ENCODE measurements around the gene DENND1C. TPM values are rescaled to one million over a fixed set of nuclear protein-coding genes. Genes with fewer than 3 reads are reported as not detected.
"Not testable (repeated sequence)": the region's sequence is repeated elsewhere in the genome, so short reads cannot be mapped to it uniquely, and the experiment has no call there.

The DENND1C gene
- total RNA-seq, 1 donor from 2014 or later = not detected

DNA sequence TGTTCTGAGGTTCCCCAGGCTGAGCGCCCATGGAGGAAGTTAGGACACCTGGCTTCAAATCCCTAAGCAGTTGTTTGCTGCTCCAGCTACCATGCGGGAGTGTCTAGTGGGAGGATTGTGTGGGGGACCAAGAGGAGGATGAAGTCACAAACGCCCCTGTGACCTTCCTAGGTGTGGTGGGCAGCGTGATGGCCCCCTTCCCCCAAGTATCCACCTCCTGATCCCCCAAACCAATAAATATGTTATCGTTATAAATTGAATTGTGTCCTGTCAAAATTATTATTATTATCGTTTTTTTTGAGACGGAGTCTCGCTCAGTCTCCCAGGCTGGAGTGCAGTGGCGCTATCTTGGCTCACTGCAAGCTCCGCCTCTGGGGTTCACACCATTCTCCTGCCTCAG, 47.9 kb downstream of the DENND1C start, which contains the start of gene SLC25A41:
TSS of gene SLC25A41 (minus strand) at position 101 of the 400 bp plus-strand sequence. CDS start at position 31, 70 bp downstream.
- H3K27ac Mint-ChIP-seq (ENCODE audit: unreplicated experiment) = no peak within 1 kb of the TSS

DNA sequence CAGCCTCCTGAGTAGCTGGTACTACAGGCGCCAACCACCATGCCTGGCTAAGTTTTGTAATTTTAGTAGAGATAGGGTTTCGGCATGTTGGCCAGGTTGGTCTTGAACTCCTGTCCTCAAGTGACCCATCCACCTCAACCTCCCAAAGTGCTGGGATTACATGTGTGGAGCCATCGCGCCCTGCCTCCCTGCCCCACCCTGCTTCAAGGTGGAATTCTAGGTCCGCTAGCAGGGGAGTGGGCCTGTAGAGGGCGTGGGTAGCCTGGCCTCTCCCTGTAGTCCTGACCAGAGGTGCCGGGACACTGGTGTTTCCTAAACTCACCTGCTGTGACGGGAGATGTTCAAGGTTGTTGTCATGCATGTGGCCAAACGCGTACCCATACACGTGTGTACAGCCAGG, 48.4 kb downstream of the DENND1C start:
- DNase-seq (ENCODE audit: low read depth, low spot score) = no peak
- TF ChIP-seq, protein P1, sequence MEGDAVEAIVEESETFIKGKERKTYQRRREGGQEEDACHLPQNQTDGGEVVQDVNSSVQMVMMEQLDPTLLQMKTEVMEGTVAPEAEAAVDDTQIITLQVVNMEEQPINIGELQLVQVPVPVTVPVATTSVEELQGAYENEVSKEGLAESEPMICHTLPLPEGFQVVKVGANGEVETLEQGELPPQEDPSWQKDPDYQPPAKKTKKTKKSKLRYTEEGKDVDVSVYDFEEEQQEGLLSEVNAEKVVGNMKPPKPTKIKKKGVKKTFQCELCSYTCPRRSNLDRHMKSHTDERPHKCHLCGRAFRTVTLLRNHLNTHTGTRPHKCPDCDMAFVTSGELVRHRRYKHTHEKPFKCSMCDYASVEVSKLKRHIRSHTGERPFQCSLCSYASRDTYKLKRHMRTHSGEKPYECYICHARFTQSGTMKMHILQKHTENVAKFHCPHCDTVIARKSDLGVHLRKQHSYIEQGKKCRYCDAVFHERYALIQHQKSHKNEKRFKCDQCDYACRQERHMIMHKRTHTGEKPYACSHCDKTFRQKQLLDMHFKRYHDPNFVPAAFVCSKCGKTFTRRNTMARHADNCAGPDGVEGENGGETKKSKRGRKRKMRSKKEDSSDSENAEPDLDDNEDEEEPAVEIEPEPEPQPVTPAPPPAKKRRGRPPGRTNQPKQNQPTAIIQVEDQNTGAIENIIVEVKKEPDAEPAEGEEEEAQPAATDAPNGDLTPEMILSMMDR (conservative IDR thresholded peaks at IDR 0.05) = no peak
- Mint-ChIP-seq H3K27ac (ENCODE audit: unreplicated experiment) (no peak overlapping the region), H3K4me3 (no peak overlapping the region), H3K36me3 (ENCODE audit: low read depth) (no peaks in the 10 kb centered on the region), H3K9me3 (no peaks in the 10 kb centered on the region), H3K4me1 (no peaks in the 10 kb centered on the region), H3K27me3 (ENCODE audit: low read depth) (peaks cover 19% of the 10 kb centered on the region)

More for the DNA sequence above, 47.9 kb downstream of the DENND1C start, which contains the start of gene SLC25A41:
- TF ChIP-seq, protein P1 (conservative IDR thresholded peaks at IDR 0.05) = no peak
- H3K27me3 Mint-ChIP-seq (ENCODE audit: low read depth) = peaks cover 19% of the 10 kb centered on the region
- no peaks in the 10 kb centered on the region for H3K4me1 Mint-ChIP-seq
- H3K4me3 Mint-ChIP-seq = no peak within 1 kb of the TSS
- H3K9me3 Mint-ChIP-seq = no peaks in the 10 kb centered on the region
- no peak for DNase-seq (ENCODE audit: low read depth, low spot score)
- no peaks in the 10 kb centered on the region for H3K36me3 Mint-ChIP-seq (ENCODE audit: low read depth)

DNA sequence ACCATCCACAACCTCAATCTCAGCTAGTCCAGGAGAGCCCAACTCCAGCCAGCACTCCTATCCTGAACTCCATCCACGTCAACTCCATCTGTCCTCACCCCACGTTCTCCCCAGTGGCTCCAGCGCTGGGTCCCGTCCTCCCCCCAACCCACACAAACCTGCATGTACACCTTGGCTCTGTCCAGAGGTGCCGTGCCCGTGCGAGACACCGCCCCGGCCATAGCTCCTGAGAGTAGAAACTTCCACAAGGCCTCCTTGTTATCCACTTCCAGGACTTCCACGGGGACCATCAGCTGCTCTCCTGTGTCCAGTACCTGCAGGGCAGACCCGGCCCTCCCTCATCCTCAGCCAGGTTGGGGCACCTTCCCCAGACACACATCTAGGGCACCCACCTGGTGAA, 49.7 kb downstream of the DENND1C start:
- DNase-seq (ENCODE audit: low read depth, low spot score) = no peak
- Mint-ChIP-seq H3K27ac (ENCODE audit: unreplicated experiment) (peak overlapping the region; percentile 31), H3K9me3 (no peaks in the 10 kb centered on the region), H3K27me3 (ENCODE audit: low read depth) (peaks cover 19% of the 10 kb centered on the region), H3K36me3 (ENCODE audit: low read depth) (no peaks in the 10 kb centered on the region), H3K4me3 (no peak overlapping the region), H3K4me1 (no peaks in the 10 kb centered on the region)
- TF ChIP-seq, protein P1 (conservative IDR thresholded peaks at IDR 0.05) = no peak

DNA sequence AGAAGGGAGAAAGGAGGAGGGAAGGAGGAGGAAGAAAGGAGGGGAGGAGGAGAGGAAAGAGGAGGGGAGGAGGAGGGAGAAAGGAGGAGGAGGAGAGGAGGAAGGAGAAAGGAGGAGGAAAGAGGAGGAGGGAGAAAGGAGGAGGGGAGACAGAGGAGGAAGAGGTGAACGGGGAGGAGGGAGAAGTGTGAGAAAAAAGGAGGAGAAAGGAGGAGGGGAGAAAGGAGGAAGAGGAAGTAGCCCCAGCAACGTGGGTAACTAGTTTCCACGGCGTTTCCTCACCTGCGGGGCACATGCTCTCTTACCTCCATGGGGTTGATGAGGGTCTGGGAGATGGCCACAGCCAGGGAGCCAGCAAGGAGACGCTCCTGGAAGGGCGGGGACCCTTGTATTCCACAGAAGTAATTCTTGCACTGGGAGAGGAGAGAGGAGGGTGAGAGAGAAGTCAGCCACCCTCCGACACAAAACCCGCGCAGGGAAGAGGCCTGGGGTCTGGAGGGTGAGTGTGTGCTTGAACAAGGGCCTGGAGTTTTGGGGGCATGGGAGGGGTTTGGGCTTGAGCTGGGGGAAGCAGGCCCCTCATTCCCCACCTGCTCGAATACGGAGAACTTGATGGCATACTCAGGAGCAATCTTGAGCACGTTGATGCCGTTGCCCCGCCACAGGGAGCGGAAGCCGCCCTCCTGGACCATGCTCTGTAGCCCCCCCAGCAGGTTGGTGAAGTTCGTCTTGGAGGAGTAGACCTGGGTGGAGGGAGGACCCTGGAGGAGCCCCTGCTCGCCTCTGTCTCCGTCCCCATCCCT, 52.0 kb downstream of the DENND1C start:
- Mint-ChIP-seq H3K9me3 (peaks cover 2% of the 10 kb centered on the region), H3K4me1 (peaks cover 7% of the 10 kb centered on the region), H3K4me3 (no peak overlapping the region), H3K27ac (ENCODE audit: unreplicated experiment) (no peak overlapping the region), H3K36me3 (ENCODE audit: low read depth) (no peaks in the 10 kb centered on the region), H3K27me3 (ENCODE audit: low read depth) (peaks cover 24% of the 10 kb centered on the region)
- DNase-seq (ENCODE audit: low read depth, low spot score) = no peak
- TF ChIP-seq, protein P1 (conservative IDR thresholded peaks at IDR 0.05) = no peak

DNA sequence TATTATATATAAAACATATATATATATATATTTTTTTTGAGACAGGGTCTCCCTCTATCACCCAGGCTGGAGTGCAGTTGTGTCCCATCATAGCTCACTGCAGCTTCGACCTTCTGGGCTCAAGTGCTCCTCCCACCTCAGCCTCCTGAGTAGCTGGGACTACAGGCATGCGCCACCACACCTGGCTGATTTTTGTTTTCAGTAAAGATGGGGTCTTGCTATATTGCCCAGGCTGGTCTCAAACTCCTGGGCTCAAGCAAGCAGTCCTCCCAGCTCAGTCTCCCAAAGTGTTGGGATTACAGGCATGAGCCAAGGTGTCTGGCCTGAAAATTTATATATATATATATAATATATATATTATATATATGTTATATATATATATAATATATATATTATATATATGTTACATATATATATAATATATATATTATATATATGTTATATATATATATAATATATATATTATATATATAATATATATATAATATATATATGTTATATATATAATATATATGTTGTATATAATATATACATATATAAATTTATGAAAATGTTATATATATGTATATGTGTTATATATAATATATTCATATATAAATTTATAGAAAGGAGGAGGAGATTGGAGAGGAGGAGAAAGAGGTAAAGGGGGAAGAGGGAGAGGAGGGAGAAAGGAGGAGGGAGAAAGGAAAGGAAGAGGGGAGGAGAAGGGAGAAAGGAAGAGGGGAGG, 52.7 kb downstream of the DENND1C start:
- not testable (repeated sequence) for H3K4me1 Mint-ChIP-seq

More for the DNA sequence above, 52.7 kb downstream of the DENND1C start:
- not testable (repeated sequence) for H3K4me3 Mint-ChIP-seq; DNase-seq (ENCODE audit: low read depth, low spot score); H3K27ac Mint-ChIP-seq (ENCODE audit: unreplicated experiment); H3K36me3 Mint-ChIP-seq (ENCODE audit: low read depth); H3K9me3 Mint-ChIP-seq
- H3K27me3 Mint-ChIP-seq (ENCODE audit: low read depth) = peaks cover 24% of the 10 kb centered on the region
